SK-N-SH (cell line): Measurements from ENCODE around the gene ERV3-1. TPM values are rescaled to one million over a fixed set of nuclear protein-coding genes. Genes with fewer than 3 reads are reported as not detected.
A peak's percentile ranks its signal among the peaks of the same experiment; 100 is the strongest.
"Not testable (repeated sequence)": the region's sequence is repeated elsewhere in the genome, so short reads cannot be mapped to it uniquely, and the experiment has no call there.

Experiments used
- CTCF ChIA-PET: fragments of 300-600, 350-600 bp; formaldehyde crosslinking; extraction: SDS; loops from one replicate; lab custom pipeline; 2021; lab: Yijun Ruan, JAX
- POLR2A ChIA-PET: fragments of 350-600 bp; sonication (Branson Sonifier 250); formaldehyde crosslinking; extraction: SDS; loops from one replicate; lab custom pipeline; 2020; ENCODE audit warnings: antibody characterized with exemption, inconsistent platforms; lab: Yijun Ruan, JAX
- DNase-seq: peaks from one replicate; pipeline ENCODE4 v3.0.0; 2012
- H2AFZ ChIP-seq: fragments of 200-600 bp; sonication (generic); 2 replicates; pipeline ENCODE4 v1.8.1; 2016; ENCODE audit warnings: antibody characterized with exemption, mild to moderate bottlenecking, low read depth
- H3F3A ChIP-seq: fragments of 200-600 bp; sonication (generic); replicated peaks from 2 replicates; pipeline ENCODE3; 2016; ENCODE audit warnings: antibody characterized with exemption, mild to moderate bottlenecking; ENCODE audit not compliant: insufficient read depth
- H3K27ac ChIP-seq, 2 experiments: fragments of 200-500 bp in 1 of 2; fragments of 200-600 bp in 1 of 2; sonication (Bioruptor generic) in 1 of 2; sonication (generic), shearing (Covaris generic) in 1 of 2; 2 replicates each; pipeline versions ENCODE4 v1.5.1 to v1.6.1; 2014 to 2016; ENCODE audit warnings: low read depth in 2 of 2, inconsistent platforms in 1 of 2, low read length in 1 of 2, mild to moderate bottlenecking in 1 of 2, mixed read lengths in 1 of 2
- H3K27me3 ChIP-seq: fragments of 200-600 bp; sonication (generic), shearing (Covaris generic); 2 replicates; pipeline ENCODE4 v1.6.1; 2016; ENCODE audit warnings: mixed run types; ENCODE audit not compliant: insufficient read depth
- H3K36me3 ChIP-seq, 2 experiments: fragments of 200-500 bp in 1 of 2; fragments of 200-600 bp in 1 of 2; sonication (Bioruptor generic) in 1 of 2; sonication (generic) in 1 of 2; replicated peaks in 1 of 2; 2 replicates each; pipeline versions ENCODE3 to v1.5.1; 2014 to 2016; ENCODE audit warnings: low read length in 1 of 2, mild to moderate bottlenecking in 1 of 2; ENCODE audit not compliant: insufficient read depth in 2 of 2, control insufficient read depth in 1 of 2
- H3K4me1 ChIP-seq, 2 experiments: fragments of 200-500 bp in 1 of 2; fragments of 200-600 bp in 1 of 2; sonication (Bioruptor generic) in 1 of 2; sonication (generic), shearing (Covaris generic) in 1 of 2; 2 replicates each; pipeline versions ENCODE4 v1.5.1 to v1.6.1; 2014 to 2016; ENCODE audit warnings: low read depth in 1 of 2, low read length in 1 of 2, mixed run types in 1 of 2; ENCODE audit not compliant: insufficient read depth in 2 of 2, control insufficient read depth in 1 of 2
- H3K4me2 ChIP-seq: fragments of 200-600 bp; sonication (generic), shearing (Covaris generic); 2 replicates; pipeline ENCODE4 v1.6.1; 2017; ENCODE audit warnings: mixed run types
- H3K4me3 ChIP-seq, 2 experiments: fragments of 200-500 bp in 1 of 2; fragments of 200-600 bp in 1 of 2; sonication (Bioruptor generic) in 1 of 2; sonication (generic), shearing (Covaris generic) in 1 of 2; 2 replicates each; pipeline versions ENCODE4 v1.5.1 to v1.8.1; 2014 to 2016; ENCODE audit warnings: low read depth in 2 of 2, inconsistent platforms in 1 of 2, low read length in 1 of 2, mild to moderate bottlenecking in 1 of 2, mixed read lengths in 1 of 2, moderate library complexity in 1 of 2
- H3K79me2 ChIP-seq: fragments of 200-600 bp; sonication (generic); 2 replicates; pipeline ENCODE4 v1.8.1; 2017; ENCODE audit warnings: mild to moderate bottlenecking; ENCODE audit not compliant: insufficient read depth
- H3K9ac ChIP-seq: fragments of 200-600 bp; sonication (generic); 2 replicates; pipeline ENCODE4 v1.6.1; 2017; ENCODE audit warnings: mixed run types
- H3K9me2 ChIP-seq: fragments of 200-600 bp; sonication (generic); 2 replicates; pipeline ENCODE4 v1.6.1; 2017; ENCODE audit warnings: mixed run types
- H3K9me3 ChIP-seq: fragments of 200-600 bp; sonication (generic); 2 replicates; pipeline ENCODE4 v1.6.1; 2017; ENCODE audit warnings: mixed run types, mild to moderate bottlenecking, moderate library complexity
- H4K20me1 ChIP-seq: fragments of 200-600 bp; sonication (generic); 2 replicates; pipeline ENCODE4 v1.6.1; 2017; ENCODE audit warnings: mild to moderate bottlenecking, mixed run types; ENCODE audit not compliant: insufficient read depth
- CTCF ChIP-seq: fragments of 200-600 bp; sonication (generic); IDR thresholded peaks from 2 replicates; pipeline ENCODE4 v1.6.1; 2017; ENCODE audit warnings: antibody characterized with exemption, mild to moderate bottlenecking, moderate library complexity
- EP300 ChIP-seq, 2 experiments: IDR thresholded peaks; 2 replicates each; pipeline versions ENCODE4 v1.4.0 to v1.6.1; 2012; ENCODE audit warnings: borderline replicate concordance in 1 of 2, low read depth in 1 of 2, low read length in 1 of 2
- FOSL2 ChIP-seq: IDR thresholded peaks from 2 replicates; pipeline ENCODE4 v1.4.0; 2012; ENCODE audit warnings: low read depth, mild to moderate bottlenecking, moderate library complexity, borderline replicate concordance
- IRF3 ChIP-seq: fragments of 150-350 bp; IDR thresholded peaks from 2 replicates; pipeline ENCODE4 v1.6.1; 2016; ENCODE audit warnings: mild to moderate bottlenecking, low read depth, low read length
- NRF1 ChIP-seq: IDR thresholded peaks from 2 replicates; pipeline ENCODE4 v1.6.1; 2012; ENCODE audit warnings: low read depth, mild to moderate bottlenecking, low read length
- RAD21 ChIP-seq: IDR thresholded peaks from 2 replicates; pipeline ENCODE4 v1.6.1; 2012; ENCODE audit warnings: mild to moderate bottlenecking, low read length
- REST ChIP-seq: IDR thresholded peaks from 2 replicates; pipeline ENCODE4 v1.6.1; 2012; ENCODE audit warnings: mild to moderate bottlenecking, low read depth, low read length, moderate library complexity
- SMC3 ChIP-seq: IDR thresholded peaks from 2 replicates; pipeline ENCODE4 v1.6.1; 2012; ENCODE audit warnings: low read depth, low read length, improper control_type of control experiment
- YY1 ChIP-seq: IDR thresholded peaks from 2 replicates; pipeline ENCODE4 v1.4.0; 2012; ENCODE audit warnings: low read depth, mild to moderate bottlenecking
- WGBS: methylation state at CpG from one replicate; pipeline ENCODE4 v1.1.6; 2017; ENCODE audit warnings: low lambda C conversion rate; 5-methylcytosine and 5-hydroxymethylcytosine counted together
- polyA plus RNA-seq, 3 experiments: library from polyadenylated mRNA; depleted of rRNA; stranded (reverse); fragments of >200 nt; gene quantifications; 2 replicates each; pipeline ENCODE4 v1.2.3, GENCODE V29; 2012

ERV3-1 gene
- polyA plus RNA-seq, 1 of the 3 experiments (the other 2 are of a cell fraction), result 8.4 TPM

GRCh38 chr7:64959072-64959747 lies 47.3 kb downstream of the ERV3-1 start:
- Histone ChIP-seq H3K27me3 (no peaks in the 10 kb centered on the region), H3K4me3 (no peak overlapping the region), H3K27ac (no peak overlapping the region), H3K79me2 (no peaks in the 10 kb centered on the region), H3K9ac (no peak overlapping the region), H3F3A (no peaks in the 10 kb centered on the region), H3K36me3 (no peaks in the 10 kb centered on the region), H3K9me2 (no peaks in the 10 kb centered on the region), H3K4me1 (no peaks in the 10 kb centered on the region; a peak in 1 of 4 replicates), H3K4me2 (no peak overlapping the region), H2AFZ (no peak overlapping the region), H3K9me3 (peaks cover 9% of the 10 kb centered on the region; the same call in 1 of the 2 replicates), H4K20me1 (no peaks in the 10 kb centered on the region)
- ChIA-PET POLR2A (no interaction called here), CTCF (interaction anchor here (0.5 to 1.3 kb wide), 4 partner anchors 11 to 349 kb away, joined by 3 to 5 read pairs (median 4); no protein-coding TSS in a partner anchor)
- TF ChIP-seq NRF1 (no peak), REST (no peak), CTCF (no peak), IRF3 (no peak)
- no peak for DNase-seq
- WGBS, result 10% methylated on average over 3 of the region's 3 CpGs

GRCh38 chr7:64951250-64951848 lies 55.1 kb downstream of the ERV3-1 start:
- Histone ChIP-seq H3K36me3 (no peaks in the 10 kb centered on the region), H3K27me3 (peaks cover 18% of the 10 kb centered on the region), H3K9me3 (no peaks in the 10 kb centered on the region), H3K4me3 (no peak overlapping the region; a peak in 1 of 4 replicates), H3K9me2 (no peaks in the 10 kb centered on the region), H3F3A (no peaks in the 10 kb centered on the region), H2AFZ (no peak overlapping the region), H3K27ac (no peak overlapping the region), H3K4me2 (no peak overlapping the region), H3K79me2 (no peaks in the 10 kb centered on the region), H3K4me1 (peaks cover 0 to 18% of the 10 kb centered on the region in 2 experiments; a peak in 2 of 4 replicates), H3K9ac (no peak overlapping the region), H4K20me1 (no peaks in the 10 kb centered on the region)
- TF ChIP-seq NRF1 (0 out of 2 replicates have a peak, but pooled peaks have one; percentile 16), YY1 (no peak), CTCF (peak; percentile 96), SMC3 (peak; percentile 84), FOSL2 (no peak), EP300 (IDR thresholded peaks at IDR 0.05; ENCODE audit: borderline replicate concordance in 1 of 2, low read depth in 1 of 2, low read length in 1 of 2) (no peak), RAD21 (peak; percentile 95)
- ChIA-PET CTCF (interaction anchor here (0.6 to 2.4 kb wide), 20 partner anchors 9 to 527 kb away, joined by 3 to 22 read pairs (median 4); no protein-coding TSS in a partner anchor), POLR2A (no interaction called here)
- WGBS, result 0% methylated on average over 1 of the region's 1 CpG
- peak; percentile 66 for DNase-seq

- H4K20me1 ChIP-seq, H3F3A ChIP-seq, H3K9ac ChIP-seq, DNase-seq, H3K4me3 ChIP-seq, H3K9me3 ChIP-seq, H3K36me3 ChIP-seq, POLR2A ChIA-PET, H2AFZ ChIP-seq, H3K9me2 ChIP-seq, H3K27ac ChIP-seq, H3K79me2 ChIP-seq, H3K4me2 ChIP-seq: not testable (repeated sequence)
- H3K27me3 ChIP-seq, result peaks cover 18% of the 10 kb centered on the region
- WGBS, result 59% methylated on average over 9 of the region's 9 CpGs
- H3K4me1 ChIP-seq, result peaks cover 0 to 18% of the 10 kb centered on the region in 2 experiments; a peak in 2 of 4 replicates
- CTCF ChIA-PET, result interaction anchor here (0.7 to 2.4 kb wide), 18 partner anchors 8 to 528 kb away, joined by 3 to 22 read pairs (median 4); partner anchors contain the start of gene ERV3-1
Measured at GRCh38 chr7:64950673-64951072, 55.8 kb downstream of the ERV3-1 start.
